Inferior parietal cortex (tissue), 1 donor: ENCODE measurements around the gene MEIOB.
"Not testable (repeated sequence)": the region's sequence is repeated elsewhere in the genome, so short reads cannot be mapped to it uniquely, and the experiment has no call there.

Experiments used
- DNase-seq: peaks from one replicate; pipeline ENCODE4 v3.0.0-alpha.2; 2016; ENCODE audit errors: extremely low spot score

MEIOB gene

GRCh38 chr16:1877804-1878203 lies 5.8 kb upstream of the MEIOB start:
- no peak for DNase-seq

DNA sequence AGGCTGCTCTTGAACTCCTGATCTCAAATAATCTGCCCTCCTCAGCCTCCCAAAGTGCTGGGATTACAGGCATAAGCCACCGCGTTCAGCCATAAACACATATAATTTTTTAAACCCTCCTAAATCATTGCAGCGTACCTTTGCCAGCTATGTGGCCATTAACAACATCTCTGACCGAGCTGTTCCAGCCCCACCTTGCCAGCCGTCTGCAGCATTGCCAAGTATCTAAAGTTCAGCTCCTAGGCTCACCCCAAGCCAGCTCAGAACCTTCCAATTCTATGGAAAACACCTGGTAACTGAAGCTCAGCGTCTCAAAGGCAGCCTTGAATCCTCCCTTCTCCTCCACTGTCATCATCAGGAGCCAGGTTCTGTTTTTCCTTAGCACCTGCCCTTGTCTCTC lies 5.1 kb upstream of the MEIOB start:
- DNase-seq: no peak

DNA sequence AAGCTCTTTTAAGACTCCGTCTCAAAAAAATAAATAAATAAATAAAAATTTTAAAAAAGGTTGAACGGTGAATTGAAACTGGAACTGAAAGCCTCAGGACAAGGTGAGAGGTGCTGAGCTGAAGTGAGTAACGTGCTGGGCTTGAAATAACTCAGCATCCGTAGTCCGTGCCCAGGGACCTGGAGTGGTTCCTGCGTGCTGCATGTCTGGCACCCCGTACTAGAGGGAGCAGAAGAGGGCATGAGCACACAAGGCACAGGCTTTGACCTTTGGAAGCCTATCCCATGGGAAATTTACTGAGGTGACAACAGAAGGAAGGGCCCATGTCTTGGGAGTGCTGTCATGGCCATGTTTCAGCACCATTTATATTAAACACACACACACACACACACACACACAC lies 4.5 kb upstream of the MEIOB start:
- DNase-seq: no peak

- DNase-seq: not testable (repeated sequence)
These were observed 4.1 kb upstream of the MEIOB start for GRCh38 chr16:1876066-1876465.

DNA sequence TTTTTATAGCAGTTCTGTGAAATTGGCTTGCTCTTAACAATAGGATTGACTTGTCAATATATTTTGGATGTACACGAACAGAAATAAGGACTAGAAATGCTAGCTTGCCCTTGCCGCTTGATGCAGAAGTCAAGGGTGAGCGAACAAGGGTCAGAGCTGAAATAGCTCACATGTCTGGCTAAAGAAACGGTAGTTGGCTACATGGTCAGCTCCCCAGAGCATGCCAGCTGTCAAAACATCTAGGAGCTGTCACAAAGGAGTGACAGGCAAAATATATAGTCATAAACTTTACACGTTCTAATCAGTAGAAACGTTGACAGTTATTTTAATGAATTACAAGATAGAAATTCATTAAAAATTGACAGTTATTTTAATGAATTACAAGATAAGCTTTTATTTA lies 2.9 kb upstream of the MEIOB start:
- DNase-seq: no peak

DNA sequence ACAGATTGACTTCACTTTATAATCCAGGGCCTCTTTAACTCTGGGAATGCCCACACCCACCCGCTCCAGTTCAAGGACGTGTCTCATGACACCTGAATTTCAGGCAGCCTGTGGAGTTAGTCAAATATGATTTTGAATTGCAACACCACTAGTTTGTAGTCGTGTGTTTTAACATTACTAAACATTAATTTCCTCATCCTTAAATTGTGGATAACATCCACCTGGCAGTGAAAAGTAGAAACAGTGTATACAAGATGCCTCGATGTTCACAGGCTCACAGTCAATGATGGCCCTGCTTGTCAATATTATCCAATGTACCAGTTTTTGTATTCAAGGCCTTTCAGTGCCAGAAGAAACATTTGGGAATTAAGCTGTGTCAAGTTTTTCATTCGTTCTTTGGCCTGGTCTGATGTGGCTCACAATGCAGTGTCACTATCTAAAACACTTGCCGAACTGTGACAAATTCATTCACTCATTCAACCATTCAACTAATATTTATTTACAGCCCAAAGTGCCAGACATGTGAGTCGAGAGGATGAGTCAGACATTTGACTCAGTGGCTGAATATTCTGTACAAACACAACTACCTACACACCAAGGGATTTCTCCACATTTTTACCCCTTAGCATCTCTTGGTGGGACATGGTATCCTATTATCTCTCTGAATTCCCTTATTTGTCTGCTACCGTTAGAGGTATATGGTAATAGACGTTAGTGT lies 1.4 kb downstream of the MEIOB start:
- no peak for DNase-seq

DNA sequence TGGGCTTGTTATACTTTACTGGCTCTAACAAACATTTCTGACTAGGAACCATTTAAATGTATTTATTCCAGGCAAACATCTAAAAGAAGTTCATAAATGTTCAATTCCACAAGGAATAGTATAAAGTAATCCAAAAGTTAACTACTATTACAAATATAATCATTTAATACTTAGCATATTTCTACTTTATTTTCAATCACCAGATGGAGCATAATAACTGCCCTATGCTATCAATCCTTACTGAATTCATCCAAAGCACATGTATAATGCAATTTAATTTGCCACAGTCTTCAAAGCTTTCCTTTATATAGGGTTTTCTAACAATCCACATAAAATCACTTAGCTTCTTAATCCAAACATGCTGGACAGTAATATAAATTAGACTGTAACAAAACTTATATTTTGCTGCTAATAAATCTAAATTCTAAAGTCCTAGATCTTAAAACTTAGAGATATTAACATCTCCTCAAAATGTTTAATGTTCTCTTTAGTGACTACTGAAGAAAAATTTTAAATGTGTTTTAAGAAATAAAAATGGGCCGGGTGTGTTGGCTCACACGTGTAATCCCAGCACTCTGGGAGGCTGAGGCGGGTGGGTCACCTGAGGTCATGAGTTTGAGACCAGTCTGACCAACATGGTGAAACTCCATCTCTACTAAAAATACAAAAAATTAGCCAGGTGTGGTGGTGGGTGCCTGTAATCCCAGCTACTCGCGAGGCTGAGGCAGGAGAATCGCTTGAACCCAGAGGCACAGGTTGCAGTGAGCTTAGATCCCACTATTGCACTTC lies 5.9 kb downstream of the MEIOB start:
- DNase-seq: no peak

GRCh38 chr16:1863681-1864460 lies 8.1 kb downstream of the MEIOB start:
- DNase-seq: peak; percentile 54

GRCh38 chr16:1862394-1862793 lies 9.6 kb downstream of the MEIOB start:
- DNase-seq: no peak

DNA sequence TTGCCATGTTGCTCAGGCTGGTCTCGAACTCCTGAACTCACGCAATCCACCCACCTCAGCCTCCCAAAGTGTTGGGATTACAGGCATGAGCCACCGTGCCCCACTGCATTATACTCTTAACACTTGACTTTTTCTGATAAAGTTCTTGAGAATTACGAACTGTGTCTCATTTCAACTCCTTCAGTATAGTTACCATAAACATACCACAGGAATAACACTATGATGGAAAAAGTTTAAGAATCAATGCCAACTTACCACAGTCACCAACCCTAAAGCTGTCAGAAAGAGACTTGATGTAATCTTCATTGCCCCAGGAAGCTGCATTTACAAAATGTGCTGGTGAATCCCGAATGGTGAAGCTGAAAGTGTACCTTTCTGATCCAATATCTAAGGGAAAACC lies 10.2 kb downstream of the MEIOB start:
- DNase-seq: no peak

- no peak for DNase-seq
These were observed 12.3 kb downstream of the MEIOB start for GRCh38 chr16:1859650-1860049.

GRCh38 chr16:1858189-1858865 lies 13.6 kb downstream of the MEIOB start:
- DNase-seq: no peak

DNA sequence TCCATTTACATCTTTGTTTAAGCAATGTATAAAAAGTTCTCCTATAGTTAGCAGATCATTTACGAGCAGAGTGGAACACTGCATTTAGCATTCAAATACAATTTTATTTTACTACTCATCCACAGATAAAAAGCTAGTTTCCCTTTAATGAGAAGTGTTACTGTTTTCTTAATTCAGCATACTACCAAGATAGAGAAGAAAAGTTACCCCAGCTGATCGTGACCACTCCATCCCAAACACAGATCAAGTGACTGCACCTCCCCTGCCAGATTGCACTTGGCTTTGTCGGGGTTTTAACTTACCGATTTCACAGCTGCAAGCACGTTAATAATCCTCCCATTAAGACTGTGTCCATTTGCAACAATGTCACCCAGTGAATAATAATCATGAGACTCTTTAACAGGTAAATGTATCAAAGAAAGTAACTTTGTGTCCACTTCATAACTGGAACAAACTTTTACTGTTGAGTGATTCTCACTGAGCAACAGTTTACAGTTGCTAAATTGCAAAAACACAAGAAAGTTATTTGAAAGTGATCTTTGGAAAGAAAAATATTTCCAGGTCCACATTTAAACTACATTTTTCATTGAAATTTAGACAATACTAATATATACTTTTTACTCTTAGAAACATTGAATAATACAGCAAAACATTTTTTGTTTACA lies 14.4 kb downstream of the MEIOB start:
- DNase-seq: no peak

GRCh38 chr16:1851793-1852192 lies 20.2 kb downstream of the MEIOB start:
- DNase-seq: no peak

DNA sequence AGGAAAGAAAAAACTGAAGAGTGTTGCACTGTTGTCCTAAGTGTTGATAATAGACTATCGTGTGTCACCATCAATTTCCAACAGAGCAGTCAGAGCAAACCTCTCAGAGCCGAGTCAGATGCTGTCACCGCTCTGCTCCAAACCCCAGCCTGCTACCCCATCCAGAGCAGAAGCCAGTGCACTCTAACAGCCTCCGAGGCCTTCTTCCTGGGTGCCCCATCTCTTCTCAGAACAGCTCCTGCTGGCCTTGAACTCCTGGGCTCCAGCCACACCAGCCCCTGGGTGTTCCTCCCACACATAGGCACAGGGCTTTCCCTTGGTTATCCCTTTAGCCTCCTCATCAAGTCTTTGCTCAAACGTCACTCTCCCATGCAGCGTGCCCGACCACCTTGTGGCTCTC lies 21.0 kb downstream of the MEIOB start:
- DNase-seq: no peak

- DNase-seq: no peak
These were observed 25.5 kb downstream of the MEIOB start for GRCh38 chr16:1846416-1846815.

GRCh38 chr16:1845985-1846384 lies 26.0 kb downstream of the MEIOB start:
- DNase-seq: no peak

- no peak for DNase-seq
These were observed 32.4 kb downstream of the MEIOB start for GRCh38 chr16:1839554-1839953.

DNA sequence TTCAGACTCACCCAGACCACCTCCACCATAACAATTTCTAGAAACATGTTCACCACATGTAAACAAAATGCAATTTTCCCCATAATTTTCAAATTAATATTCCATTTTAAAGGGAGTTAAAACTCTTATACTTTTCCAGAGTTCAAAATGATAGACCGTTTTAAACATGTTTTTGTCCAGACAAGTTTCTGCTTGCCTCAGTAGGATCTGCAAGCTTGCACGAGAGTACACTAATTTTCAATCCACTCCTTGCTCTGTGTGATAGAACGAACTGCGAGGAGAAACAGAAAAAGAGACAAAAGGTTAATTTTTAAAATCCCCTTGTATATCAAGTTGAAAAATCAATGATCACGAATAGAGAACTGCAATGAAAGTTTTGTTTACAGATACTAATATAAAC lies 37.9 kb downstream of the MEIOB start:
- no peak for DNase-seq

GRCh38 chr16:1832838-1833454 lies 39.0 kb downstream of the MEIOB start:
- DNase-seq: peak; percentile 22
